Measurements from ENCODE around the gene BRD4.

The BRD4 gene

DNA sequence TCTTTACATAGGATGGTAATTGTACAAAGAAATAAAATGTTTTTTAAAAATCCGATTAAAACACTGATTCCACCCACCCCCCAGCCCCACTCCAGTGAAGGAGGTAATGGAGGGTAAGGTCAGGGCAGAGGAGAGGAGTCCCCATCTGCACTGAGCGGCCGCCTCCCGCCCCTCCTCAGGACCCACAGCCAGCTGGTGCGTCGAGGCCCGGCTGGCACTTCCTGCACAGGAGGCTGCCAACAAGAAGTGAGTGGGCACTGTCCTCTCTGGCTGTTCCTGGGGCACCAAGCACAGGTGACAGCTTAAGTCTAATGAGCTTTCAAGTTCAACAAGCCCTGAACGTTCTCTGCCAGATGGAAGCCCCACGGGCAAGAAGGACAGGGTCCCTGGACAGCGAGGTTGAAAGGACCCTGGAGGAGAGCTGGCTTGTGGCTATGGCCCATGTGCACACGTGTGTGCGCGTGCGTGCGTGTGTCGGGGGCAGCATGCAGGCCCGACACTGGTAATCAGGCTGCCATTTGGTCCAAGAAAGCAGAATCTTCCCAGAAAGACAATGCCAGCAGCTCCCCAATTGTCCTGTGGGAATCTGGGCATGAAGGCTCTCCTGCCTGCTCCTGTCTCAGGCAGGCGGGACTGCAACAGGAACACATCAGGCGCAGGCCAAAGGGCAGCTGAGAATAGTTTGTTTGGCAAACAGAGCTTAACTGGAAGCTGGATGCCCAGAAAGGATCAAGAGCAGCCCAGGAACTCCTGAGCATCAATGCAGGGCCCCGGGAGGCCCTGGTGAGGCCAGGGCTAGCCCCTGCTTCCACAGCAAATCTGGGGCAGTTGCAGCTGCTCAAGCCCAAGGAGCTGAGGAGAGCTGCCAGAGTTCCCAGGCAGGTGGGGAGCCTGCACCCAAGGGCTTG lies 85.0 kb downstream of the BRD4 start:
- DNase-seq = no peak

DNA sequence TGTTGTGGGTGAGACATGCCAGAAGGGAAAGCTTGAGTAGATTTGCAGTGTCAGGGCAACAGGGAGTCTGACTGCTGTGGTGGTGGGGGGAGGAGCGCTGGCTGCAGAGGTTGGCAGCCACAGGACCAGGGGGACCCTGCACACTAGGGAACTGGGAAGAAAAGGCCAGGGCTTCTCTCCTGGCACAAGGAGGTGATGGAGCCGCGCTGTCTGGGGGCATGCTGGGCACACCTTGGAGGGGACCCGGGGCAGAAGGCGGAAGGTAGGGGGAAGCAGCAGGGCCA lies 86.2 kb downstream of the BRD4 start:
- no peak for DNase-seq

DNA sequence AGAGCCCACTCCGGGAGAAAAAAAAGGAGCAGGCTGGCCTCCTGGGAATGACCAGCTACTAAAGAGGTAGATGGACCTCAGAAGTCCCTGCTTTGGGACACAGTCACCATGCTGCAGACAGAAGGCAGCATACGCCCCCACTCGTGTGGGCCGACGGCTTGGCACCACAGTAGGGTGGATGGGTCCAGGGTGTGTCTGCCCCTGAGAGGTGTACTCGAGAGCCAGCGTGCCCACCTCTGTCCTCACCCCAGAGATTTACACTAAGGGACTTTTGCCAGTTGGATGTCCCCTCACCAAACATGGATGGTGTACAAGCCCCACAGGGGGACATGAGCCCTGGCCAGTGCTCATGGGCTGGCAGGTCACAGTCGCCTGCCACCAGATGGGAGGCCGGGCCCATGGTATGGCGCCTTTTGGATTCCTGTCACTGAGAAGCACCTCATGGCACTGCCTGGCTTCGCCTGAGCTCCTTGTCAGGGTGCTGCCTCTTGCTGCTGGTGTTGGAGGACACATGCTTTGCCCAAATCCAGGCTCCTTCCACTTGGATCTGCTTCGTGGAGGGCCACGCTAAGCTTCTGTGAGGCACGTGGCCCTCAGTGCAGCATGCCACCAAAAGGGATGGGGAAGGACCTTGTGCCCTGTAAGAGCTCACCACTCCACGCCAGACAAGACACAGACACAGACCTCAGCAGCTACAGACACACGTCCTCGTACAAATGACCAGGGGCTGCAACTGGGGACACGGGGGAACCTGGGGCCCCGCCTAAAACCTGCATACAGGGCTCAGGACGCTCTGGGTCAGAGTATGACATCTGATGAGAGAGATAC lies 86.8 kb downstream of the BRD4 start:
- DNase-seq = no peak

DNA sequence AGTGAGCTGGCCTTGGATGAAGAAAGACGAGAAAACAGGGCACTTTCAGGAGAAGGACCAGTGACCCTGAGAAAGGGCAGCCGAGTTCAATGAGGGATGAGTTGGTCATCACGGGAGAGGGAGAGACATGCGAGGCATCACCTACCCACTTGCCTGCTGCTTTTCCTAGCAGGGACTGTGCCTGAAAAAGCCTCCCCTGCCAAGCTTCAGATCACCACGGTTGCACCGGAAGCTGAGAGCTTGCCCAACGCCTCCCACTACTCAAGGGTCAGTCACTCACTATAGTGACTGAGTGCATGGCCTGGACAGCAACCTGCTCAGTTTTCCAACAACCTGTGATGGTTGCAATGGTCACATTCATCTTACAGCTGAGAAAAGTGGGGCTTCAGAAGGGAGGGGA lies 87.5 kb downstream of the BRD4 start:
- no peak for DNase-seq

DNA sequence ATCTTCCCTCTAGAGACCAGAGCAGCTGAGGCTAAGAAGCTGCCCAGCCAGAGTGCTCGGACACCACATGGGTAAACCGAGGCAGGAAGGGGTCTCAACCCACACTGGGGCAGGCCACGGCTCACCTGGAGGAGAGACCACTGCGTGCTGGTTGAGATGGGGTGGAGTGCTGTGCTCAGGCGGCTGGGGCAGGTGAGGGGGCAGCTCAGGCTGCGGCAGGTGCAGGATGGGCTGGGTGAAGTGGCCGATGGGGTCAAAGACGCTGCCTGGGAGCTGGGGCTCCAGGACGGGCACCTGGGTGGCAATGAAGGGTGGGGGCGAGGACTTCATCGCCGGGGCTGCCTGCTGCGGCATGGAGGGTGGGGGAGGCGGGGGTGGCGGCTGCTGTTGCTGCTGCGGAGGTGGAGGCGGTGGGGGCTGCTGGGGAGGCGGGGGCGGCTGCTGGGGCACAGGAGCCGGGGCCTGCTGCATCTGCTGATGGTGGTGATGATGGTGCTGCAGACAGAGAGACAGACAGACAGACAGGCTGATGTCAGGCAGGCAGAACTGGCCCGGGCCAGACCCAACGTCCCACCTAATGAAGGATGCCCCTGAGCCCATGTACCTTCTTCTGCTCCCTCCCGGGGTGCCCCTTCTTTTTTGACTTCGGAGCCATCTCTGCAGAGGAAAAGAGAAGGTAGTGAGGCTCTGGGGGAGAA lies 88.1 kb downstream of the BRD4 start:
- DNase-seq = no peak

DNA sequence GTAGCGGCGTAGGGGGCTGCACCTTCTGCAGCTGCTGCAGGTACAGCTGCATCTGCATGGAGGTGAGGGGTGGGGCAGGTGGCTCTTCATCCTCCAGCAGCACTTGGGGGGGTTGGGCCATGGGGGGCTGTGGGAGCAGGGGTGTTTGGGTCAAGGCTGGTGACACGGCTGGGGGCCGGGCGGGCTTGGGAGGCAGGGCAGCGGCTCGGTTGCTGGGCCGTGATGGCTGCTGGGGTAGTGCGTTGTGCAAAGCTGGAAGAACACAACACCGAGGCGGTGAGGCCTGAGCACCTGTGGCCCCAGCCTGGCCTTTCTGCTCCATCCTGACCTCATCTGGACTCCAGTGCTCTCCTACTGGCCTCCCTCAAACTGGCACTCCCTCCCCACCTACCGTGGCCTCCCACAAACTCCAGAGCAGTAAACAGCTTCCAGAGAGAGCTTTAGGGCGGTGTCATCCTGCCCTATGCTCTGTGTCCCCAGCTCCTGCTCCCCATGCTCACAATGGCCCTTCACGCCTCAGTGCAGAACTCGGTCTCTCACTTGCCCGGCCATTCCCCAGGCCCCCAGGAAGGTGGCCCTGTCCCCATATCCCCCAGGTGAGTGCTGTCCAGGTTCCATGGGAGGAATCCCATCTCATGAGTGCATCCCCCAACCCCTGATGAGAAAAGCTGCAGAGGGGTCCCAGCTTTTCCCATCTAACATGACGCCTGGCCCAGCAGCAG lies 88.9 kb downstream of the BRD4 start:
- DNase-seq = no peak

DNA sequence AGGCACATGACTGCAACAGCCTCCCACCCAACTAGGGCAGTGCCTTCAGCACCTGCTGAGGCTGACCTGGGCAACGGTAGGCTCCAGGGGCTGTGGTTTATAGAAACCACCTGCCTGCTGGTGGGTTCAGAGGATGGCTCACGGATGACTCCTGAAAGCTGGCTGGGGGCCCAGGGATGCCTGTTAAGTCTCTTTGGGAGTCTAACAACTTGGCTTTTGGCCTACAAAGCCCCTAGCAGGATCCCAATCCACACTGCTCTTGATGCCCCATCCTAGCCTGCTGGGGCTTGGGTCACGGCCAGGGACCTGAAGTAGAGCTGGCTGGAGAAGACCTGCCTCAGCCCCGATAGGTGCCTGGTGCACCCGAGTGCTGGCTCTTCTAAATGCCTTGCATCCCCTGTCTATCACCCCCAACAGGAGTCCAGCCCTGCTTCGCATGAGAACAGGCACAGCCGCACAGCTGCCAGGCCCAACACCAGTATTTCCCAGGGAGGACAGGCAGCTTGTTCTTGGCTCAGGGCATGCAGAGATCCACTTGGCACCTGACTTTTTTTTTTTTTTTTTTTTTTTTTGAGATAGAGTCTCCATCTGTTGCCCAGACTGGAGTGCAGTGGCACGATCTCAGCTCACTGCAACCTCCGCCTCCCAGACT lies 91.0 kb downstream of the BRD4 start:
- no peak for DNase-seq

DNA sequence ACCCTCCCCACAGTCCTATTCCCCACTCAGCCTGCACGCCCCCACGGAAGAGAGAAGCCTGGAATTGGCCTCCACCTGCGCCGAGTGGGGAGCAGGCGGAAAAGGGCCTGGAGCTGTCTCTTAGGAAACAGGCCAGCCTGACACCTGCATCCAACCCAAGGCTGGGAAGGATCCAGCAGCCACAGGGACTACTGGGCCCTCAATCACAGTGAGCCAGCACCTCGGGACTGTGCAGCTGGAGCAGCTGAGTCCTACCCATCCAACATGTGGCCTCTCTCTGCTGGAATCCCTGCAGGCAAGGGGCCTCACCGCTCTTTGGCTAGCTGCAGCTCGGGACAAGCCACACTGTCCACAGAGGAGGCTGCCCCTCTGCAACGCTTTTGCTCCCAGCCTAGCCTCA lies 91.8 kb downstream of the BRD4 start:
- no peak for DNase-seq

DNA sequence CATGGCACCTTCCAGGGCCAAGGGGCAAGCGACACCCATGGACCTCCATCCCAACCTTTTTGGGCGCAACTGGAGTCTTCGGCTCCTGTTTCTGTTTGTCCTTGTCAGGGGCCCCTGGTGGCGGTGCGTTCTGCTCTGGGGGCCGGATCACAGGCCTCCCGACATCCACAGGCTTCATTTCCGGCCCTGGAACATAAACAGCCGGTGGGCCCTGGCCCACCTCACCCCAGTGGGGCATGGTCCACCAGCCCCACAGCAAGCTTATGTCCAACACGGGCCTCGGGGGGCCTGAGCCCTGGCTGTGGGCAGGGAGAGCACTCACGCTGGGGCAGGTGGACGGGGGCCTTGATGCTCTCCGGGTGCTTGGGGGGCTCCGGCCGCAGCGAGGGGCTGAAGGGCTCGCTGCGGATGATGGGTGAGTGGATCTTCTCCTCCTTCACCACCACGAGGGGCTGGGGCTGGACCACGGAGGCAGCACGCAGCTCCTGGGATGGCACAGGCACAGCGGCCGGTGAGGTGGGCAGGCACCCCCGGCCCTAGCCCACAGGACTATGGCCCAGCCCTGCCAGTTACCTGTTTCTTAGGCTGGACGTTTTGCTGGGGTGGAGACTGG lies 92.9 kb downstream of the BRD4 start:
- DNase-seq = no peak

DNA sequence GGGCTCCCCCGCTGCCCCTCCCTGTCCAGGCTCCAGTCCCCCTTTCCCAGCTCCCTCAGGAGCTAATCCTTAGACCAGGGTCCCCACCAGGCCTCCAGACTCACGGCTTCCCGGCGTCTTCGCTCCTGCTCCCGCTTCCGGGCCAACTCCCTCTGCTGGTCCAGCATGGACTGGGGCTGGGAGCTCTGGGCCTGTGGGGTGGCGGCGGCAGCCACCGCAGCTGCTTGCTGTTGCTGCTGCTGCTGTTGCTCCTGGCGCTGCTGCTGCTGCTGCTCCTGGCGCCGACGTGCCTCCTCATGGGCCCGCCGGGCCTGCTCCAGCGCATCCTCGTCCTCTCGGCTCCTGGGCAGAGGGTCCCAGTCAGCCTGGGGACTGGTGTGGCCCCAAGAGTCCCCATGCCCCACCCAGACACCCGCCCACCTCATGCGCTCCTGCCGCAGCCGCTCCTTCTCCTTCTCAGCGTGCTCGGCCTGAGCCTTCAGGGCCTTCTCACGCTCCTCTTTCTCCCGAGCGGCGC lies 93.6 kb downstream of the BRD4 start:
- DNase-seq = no peak

DNA sequence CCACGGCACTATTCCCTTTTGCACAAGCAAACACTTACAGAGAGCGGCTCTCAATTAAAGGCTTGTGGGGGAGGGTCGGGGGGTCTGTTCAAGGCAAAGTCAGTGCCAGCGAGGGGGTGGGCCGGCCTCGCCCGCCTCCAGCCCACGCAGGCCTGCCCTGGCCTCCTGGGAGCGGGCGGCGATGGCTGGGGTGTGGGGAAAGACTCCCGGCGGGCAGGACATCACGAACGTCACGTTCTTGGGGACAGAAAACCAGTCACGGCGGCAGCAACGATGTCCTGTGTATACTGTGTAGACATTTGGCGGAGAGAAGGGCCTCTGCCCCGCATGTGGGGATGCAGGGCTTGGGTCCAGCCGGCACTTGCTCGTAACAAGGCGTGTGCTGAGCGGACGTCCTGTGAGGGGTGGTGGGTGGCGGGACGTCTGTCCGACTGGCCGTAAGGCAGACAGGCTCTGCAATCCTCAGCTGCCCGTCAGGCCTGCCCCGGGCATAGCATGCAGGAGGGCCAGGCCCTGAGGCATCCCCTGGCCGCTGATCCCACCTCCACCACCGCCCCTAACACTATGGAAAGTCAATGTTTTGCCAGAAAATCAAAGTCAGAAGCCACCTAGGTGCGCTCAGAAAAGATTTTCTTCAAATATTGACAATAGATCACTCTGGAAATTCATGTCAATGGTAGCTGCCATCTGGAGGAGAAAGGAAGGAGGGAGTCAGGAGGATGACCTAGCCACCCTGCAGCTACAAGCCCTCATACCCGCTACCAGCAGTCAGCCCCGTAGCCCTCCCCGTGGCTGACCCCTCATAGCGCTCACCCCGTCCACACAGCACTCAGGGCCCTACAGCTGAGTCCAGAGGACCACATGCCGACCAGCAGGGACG lies 94.3 kb downstream of the BRD4 start:
- DNase-seq = no peak

DNA sequence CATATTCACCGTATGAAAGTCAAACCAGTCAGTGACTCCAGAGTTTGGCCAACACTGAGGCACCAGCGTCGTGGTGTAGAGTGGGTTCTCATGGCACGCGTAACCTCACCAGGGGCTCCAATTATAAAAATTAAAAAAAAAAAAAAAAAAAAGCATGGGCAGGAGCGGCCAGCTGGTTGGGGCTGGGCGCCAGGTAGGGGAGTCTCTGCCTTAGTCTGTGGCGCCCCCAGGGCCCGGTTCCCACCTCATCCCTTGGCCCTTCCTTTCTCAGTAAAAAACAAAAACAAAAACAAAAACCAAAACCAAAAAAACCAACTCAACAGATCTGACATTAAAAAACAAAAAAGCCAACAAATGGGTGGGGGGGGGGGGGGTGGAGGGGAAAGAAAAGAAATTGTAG lies 95.5 kb downstream of the BRD4 start:
- DNase-seq = no peak

DNA sequence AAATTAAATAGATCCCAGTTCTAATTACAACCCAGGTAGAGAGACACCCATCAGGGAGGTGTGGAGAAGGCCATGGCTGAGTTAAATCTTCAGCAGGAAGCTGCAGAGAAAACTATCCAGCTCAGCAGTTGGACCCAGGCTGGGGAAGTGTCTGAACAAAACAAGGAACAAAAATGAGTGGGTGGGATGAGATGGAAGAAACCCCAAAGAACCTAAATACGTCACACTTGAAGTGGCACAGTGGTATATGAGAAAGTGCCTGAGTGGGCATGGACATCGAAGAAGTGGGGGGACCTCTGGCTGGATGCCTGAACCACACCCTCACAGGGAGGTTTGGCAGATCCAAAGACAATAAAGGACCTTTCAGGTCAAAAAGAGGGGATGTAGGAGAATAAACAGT lies 96.6 kb downstream of the BRD4 start:
- no peak for DNase-seq

DNA sequence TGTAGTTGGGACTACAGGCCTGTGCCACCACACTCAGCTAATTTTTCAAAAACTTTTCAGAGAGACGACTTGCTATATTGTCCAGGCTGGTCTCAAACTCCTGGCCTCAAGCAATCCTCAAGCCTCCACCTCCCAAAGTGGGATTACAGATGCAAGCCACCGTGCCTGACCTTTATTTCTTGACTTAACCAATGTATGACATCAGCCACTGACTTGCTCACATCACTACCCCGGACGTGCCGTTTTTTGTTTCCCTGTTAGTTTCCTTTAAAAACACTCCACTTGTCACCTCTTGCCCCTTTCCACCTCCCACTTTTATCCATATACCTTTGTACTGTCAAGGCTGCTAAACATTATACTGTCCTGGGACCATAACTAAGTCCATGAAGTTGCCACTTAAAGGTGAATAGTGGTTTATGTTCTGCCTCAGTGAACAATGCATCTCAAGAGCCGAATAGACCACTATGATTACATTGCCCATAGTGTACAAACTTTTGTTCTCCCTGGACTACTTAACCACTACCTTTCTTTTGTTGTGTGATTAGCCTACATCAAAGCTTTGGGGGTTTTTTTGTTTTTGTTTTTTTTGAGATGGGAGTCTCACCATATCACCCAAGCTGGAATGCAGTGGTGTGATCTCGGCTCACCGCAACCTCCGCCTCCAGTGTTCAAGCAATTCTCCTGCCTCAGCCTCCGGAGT lies 97.8 kb downstream of the BRD4 start:
- no peak for DNase-seq

DNA sequence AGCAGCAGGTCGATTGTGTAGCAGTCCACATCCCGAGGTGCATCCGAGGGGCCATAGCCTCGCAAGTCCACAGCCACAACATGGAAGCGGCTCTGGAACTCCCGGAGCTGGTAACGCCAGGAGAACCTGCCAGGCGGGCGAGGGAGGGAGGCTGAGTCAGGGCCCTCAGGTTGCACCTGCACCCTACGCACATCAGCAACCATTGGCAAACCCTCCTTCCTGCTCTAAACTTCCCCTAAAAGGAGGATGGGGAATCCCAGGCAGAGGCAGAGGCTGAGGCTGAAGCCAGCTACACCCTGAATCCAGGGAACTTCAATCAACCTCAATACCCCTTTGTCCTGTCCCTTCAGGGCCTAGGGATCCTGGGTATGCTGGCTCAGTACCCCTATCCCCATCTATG lies 101.1 kb downstream of the BRD4 start:
- DNase-seq = no peak

DNA sequence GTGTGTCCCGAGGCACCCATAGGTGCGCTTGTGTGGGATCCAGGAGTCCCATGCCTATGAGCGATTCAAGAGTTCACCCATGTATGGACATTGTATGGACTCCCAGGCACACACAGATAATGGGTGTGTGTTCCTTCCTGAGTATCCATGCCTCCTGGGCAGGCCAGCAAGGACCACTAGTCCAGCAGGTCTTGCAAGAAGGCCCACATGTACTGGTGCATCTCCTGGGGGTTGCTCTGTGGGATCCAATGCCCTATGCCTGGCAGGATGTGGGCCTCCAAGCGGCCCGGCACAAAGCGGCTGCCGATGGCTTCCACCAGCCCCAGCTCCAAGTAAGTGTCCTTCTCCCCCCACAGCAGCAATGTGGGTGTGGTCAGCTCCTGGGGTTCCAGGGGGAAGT lies 105.1 kb downstream of the BRD4 start:
- DNase-seq = no peak

DNA sequence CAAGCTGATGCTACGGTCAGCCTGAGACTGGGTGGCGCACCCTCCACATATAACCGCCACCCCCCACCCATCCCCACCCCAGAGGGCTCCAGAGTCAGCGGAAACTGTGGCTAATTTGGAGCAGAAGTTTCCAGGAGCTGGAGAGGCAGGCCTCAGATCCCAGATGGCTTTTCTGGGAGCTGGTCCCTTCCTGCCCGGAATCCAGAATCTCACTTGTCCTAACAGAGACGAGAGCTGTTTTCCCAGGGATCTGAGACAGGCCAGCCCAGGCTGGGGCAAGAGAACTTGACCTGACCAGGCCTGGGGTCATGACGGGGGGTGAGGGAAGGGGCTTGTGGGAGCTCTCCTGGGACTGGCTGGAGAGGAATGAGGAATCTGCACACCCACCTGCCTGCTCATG lies 106.6 kb downstream of the BRD4 start:
- no peak for DNase-seq

DNA sequence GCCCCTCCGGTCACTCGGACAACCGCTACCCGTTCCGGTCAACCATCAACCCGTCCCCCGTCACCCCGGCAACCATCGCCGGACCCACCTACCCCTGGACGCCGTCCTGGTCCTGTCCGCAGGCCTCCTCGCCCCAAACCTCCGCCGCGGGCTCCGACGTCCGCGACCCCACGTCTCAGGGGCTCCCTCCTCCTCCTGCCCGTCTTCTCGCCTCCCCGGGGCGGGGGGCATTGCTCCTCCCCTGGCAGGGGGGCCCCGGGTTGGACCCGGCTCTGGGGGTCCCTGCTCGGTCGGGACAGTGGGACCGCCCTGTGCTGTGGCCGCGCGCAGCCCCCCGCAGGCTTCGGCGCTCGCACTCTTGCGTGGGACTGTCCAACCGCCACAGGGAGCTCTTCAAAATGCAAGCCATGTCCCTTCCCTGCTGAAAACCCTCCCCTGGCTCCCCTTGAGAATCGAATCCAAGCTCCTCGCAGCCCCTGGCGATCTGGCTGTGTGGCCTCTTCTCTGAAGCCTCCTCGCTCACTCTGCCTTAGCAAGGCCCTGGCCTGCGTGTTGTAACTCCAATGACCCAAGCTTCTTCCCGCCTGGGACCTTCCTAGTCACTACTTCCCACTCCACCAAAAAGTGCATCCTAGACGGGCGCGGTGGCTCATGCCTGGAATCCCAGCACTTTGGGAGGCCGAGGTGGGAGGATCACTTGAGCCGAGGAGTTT lies 108.5 kb downstream of the BRD4 start:
- no peak for DNase-seq
